Kidney glomerular epithelial cell (primary cell): ENCODE results near the gene BORCS8.
A peak's percentile ranks its signal among the peaks of the same experiment; 100 is the strongest.

Source experiments
- DNase-seq: peaks from one replicate; lab custom pipeline; 2025; lab: John Stamatoyannopoulos, UW

Gene BORCS8

GRCh38 chr19:19213426-19214158 is 21.6 kb upstream of the BORCS8 start:
- DNase-seq = no peak

GRCh38 chr19:19212916-19213315 is 21.0 kb upstream of the BORCS8 start:
- DNase-seq = no peak

- DNase-seq = no peak
Observed at GRCh38 chr19:19211499-19212420, 19.8 kb upstream of the BORCS8 start, which contains the start of gene NCAN. Gene NCAN, plus strand, starts transcription at chr19:19211958. Its CDS starts 4,996 bp downstream, at chr19:19216954.

- no peak for DNase-seq
Observed at GRCh38 chr19:19209372-19209771, 17.4 kb upstream of the BORCS8 start.

- DNase-seq = no peak
Observed at GRCh38 chr19:19207637-19208572, 16.0 kb upstream of the BORCS8 start.

GRCh38 chr19:19206938-19207337 is 15.0 kb upstream of the BORCS8 start:
- no peak for DNase-seq

GRCh38 chr19:19205416-19206410 is 13.8 kb upstream of the BORCS8 start:
- no peak for DNase-seq

GRCh38 chr19:19204181-19204580 is 12.2 kb upstream of the BORCS8 start:
- DNase-seq = no peak

- peak; percentile 83 for DNase-seq
Observed at GRCh38 chr19:19203012-19203856, 11.3 kb upstream of the BORCS8 start, which contains the start of gene NR2C2AP. Gene NR2C2AP, minus strand, starts transcription at chr19:19203414. Its CDS starts 354 bp downstream, at chr19:19203060.

- no peak for DNase-seq
Observed at GRCh38 chr19:19202707-19203011, 10.7 kb upstream of the BORCS8 start.

GRCh38 chr19:19201697-19202630 is 10.0 kb upstream of the BORCS8 start:
- DNase-seq = no peak

- no peak for DNase-seq
Observed at GRCh38 chr19:19193926-19194325, 2.0 kb upstream of the BORCS8 start.

- no peak for DNase-seq
Observed at GRCh38 chr19:19192910-19193423, 1.0 kb upstream of the BORCS8 start.

- DNase-seq = no peak
Observed at GRCh38 chr19:19191768-19192077, 229 bp downstream of the BORCS8 start.

- DNase-seq = no peak
Observed at GRCh38 chr19:19186742-19187141, 5.2 kb downstream of the BORCS8 start.

- DNase-seq = peak; percentile 2
Observed at GRCh38 chr19:19185853-19186740, 5.9 kb downstream of the BORCS8 start.

- DNase-seq = no peak
Observed at GRCh38 chr19:19181488-19181998, 10.4 kb downstream of the BORCS8 start.
